GOT3 (cell line): Measurements from ENCODE around the gene HEBP2.
"Not testable (repeated sequence)": the region's sequence is repeated elsewhere in the genome, so short reads cannot be mapped to it uniquely, and the experiment has no call there.

ENCODE experiments used
- DNase-seq: peaks from one replicate; lab custom pipeline; 2025; ENCODE audit warnings: mixed read lengths; lab: John Stamatoyannopoulos, UW

HEBP2 gene, protein sequence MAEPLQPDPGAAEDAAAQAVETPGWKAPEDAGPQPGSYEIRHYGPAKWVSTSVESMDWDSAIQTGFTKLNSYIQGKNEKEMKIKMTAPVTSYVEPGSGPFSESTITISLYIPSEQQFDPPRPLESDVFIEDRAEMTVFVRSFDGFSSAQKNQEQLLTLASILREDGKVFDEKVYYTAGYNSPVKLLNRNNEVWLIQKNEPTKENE

DNA sequence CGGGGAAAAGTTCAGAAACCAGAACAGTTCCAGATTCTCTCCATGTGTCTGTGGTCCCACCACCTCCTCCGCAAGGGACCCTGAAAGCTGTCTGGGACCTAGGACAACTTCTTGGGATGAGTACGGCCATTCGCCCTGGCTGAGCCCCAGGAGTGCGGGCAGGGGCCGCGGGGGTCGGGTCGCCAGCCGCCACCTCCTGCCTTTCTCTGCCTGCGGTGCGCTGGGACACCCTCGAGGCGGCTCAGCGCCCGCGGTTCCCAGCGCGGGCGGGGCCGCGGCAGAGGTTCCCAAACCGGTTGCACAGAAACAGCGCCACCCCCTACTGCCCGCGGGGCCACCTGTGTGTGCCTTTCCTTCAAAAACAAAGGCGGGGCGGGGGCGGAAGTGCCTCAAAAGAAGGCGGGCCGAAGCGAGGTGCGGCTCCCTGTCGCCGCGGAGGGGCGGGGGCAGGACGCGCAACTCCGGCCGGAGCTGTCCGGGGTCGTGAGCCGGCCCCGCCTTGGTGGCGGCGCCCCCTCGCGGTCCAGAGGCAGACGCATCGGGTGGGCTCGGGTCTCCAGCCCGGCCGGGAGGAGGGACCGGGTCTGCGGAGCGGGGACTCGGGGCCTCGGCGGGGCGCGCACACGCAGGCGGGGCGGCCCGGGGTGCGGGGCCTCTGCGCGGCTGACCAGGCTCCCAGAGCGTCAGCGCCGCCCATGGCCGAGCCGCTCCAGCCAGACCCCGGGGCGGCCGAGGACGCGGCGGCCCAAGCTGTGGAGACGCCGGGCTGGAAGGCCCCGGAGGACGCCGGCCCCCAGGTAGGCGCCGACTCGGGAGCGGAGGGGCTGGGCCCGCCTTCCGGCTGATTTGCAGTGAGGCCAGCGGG, at the start of gene HEBP2:
TSS of gene HEBP2 (plus strand) at position 423 of the 865 bp plus-strand sequence. CDS start at position 696, 273 bp downstream.
- peak; percentile 49 for DNase-seq

DNA sequence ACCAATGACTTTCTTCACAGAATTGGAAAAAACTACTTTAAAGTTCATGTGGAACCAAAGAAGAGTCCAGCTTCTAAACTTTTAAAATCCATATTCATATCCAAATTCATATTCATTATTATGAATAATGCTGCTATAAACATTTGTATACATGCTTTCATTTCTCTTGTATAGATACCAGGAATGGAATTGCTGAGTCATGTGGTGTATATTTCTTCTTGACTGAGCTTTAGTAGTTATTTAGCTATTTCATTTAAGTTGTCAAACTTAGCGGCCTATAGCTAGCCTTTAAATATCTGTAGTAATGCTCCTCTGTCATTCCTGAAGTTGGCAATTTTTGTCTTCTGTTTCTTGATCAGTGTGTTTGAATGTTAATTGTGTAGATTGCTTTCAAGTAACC, 46.1 kb upstream of the HEBP2 start:
- DNase-seq, result no peak

DNA sequence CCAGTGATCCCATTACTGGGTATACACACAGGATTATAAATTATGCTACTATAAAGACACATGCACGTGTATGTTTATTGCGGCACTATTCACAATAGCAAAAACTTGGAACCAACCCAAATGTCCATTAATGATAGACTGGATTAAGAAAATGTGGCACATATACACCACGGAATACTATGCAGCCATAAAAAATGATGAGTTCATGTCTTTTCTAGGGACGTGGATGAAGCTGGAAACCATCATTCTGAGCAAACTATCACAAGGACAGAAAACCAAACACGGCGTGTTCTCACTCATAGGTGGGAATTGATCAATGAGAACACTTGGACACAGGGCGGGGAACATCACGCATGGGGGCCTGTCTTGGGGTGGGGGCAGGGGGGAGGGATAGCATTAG, 35.3 kb upstream of the HEBP2 start:
- DNase-seq, result not testable (repeated sequence)

DNA sequence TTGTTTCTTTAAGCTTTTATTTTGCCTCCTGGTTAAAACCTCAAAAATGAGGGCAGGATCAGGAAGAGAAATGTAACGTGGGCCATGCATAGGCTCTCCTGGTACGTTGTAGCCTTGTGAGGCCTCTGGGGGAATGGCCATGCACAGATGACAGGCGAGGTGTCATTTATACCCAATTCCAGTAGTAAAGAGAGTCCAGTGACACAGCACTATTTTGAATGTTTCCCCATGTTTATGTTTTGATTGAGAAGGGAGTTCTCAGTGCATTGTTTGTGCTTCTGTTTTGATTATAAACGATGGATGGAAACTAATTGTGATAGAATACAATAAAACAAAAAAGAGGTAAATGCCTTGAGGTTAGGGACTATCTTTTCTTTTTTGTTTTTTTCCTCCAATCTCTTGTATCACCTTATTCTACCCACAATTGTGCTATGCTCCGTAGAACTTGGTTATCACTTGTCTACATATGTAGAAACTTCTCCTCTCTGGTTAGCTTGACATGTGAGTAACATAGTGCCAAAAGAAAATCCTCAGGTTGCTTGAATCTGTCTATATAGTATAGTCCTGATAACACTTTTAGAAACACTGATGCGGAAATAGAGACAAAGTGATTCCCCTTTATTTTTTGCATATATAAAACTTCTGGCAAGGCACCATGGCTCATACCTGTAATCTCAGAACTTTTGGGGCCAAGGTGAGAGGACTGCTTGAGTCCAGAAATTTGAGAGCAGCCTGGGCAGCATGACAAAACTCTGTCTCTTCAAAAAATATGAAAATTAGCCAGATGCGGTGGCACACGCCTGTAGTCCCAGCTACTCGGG, 33.2 kb upstream of the HEBP2 start:
- no peak for DNase-seq

DNA sequence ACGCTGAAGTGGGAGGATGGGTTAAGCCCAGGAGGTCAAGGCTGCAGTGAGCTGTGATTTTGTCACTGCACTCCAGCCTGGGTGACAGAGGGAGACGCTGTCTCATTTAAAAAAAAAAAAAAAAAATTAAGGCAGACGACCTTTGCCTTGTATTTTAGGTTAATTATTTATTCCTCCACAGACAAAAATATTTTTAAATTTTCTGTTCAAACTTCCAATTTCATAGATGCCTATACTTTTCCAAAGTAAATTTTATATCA, 32.6 kb upstream of the HEBP2 start:
- DNase-seq, result no peak

DNA sequence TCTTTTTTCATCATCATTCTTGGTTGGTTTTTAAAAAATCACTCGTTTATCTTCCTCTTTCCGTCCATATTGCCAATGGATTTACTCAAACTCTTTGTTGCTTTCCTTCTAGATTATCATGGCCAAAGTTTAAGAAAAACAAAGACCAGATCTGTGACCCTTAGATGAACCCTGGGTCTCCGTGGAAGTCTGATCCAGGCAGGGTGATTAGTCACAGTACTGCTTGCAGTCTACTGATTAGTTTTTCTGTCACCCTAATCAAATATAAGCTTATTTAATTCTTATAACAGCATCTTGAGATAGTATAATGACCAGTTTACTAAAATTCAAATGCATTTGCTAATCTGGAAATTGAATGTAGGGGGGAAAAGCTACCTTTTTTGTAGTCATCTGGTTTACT, 32.3 kb upstream of the HEBP2 start:
- no peak for DNase-seq

DNA sequence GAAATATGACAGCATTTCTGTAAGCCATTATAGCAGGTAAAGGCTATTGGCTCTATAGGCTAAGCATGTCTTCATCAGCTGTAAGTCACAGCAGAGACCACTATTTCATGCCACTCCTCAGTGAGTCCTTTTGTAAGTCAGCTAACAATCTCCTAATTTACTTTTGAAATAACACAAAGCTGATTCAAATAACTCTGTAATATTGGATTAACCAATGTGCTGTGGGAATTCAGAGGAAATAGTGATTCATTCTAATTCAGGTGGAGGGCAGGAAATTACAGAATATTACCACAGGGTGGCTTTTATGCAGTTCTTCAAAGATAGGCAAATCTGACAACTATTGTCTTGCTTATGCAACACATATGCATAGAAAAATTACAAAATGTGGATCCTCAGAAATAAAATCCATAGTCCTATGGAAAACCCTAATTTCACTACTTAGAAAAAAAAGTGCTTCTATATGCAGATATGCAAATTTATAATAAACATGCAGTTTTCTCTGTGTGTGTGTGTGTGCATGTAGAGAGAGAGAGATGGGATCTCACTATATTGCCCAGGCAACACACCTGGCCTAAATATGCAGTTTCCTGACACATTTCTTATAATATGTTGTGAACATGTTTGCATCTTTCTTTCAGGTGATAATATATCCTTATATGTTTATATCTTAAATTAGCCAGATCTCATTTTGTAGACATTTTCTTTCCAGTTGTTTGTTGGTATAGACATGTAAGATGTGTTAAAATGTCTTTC, 31.1 kb upstream of the HEBP2 start:
- DNase-seq, result no peak

DNA sequence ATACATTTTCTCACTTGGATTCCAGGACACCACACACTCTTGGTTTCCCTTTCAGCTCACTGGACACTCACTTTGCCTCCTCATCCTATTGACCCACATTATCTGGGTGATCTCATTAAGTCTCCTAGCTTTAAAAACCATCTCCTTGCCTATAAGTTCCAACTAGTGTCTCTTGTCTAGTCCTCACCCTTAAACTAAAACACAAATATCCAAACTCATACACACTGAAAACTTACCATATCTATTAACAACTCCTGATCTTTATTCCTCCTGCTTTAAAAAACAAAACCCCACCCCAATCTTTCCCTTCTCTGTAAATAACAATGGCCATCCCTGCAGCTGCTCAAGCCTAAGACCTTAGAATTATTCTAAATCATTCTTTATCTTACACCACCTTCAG, 29.8 kb upstream of the HEBP2 start:
- DNase-seq, result no peak

DNA sequence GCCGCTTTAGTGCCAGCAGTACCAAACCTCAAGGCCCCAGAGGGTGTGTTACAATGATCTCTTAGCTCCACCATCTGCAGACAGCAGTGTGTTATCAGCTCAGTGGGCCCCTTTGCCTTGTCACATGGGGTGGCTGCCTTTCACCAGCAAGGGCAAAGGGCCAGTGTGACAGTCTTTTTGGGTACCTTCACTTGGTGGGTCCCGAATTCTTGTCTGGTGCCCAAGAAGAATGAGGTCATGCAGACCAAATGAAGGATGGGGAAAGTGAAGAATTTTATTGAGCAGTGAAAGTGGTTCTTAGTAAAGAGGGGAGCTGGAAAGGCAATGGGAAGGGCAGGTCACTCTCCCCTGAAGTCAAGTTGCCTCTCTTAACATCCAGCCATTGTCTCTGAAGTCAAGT, 29.2 kb upstream of the HEBP2 start:
- DNase-seq, result no peak

DNA sequence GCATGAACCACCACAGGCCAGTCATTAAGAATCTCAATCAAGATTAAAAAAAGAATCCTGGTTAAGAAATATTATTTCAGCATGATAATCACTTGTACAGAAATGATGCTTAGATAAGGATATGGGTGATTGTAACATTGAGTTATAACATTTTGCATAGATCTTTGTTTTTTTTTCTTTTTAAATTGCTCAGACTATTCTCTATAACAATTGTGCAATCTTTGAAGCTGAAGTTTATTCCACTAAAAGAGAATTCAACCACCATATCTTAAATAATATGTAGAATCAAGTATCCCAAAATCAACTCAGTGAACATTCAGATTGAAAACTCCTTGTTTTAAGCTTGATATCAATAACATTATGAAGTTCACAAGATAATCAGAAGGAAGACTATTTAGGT, 27.0 kb upstream of the HEBP2 start:
- no peak for DNase-seq

DNA sequence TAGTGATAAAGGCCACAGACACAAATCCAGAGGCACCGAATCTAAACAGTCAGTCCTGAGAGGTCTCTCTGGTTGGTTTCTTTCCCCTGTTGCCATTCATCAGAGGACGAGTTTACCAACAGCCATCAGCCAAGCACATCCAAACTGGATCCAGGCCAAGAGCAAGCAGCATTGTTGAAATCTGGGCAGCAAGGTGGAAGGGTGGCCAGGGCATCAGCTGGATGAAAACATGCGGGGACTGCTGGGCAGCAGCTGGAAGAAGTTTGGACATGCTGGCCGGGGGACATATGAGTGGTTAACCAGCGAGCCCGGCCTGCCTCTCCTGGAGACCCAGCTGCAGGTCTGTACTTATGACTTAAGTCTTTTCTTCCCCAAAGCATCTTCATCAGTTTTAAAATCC, 26.2 kb upstream of the HEBP2 start, which contains the start of gene SMIM28:
TSS of gene SMIM28 (plus strand) at position 62 of the 400 bp plus-strand sequence. CDS start at position 230, 168 bp downstream.
- DNase-seq, result no peak

DNA sequence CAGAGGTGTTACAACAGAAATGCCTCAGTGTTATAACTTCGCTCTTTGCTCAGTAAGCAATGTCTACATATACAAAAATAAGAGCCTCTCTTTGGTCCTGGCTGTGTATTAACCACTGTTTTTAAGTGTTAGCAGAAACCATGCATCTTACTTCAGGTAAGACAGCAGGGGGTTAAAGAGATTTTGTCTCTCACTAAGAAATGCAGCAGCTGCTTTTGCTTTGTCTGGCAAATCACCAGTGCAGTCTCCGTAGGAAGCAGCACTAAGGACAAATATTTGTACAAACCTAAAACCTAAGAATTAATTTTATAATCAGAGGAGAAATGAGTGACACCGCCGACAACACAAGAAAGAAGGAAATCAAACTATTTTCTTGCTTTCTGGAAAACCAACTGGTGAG, 25.6 kb upstream of the HEBP2 start:
- no peak for DNase-seq

DNA sequence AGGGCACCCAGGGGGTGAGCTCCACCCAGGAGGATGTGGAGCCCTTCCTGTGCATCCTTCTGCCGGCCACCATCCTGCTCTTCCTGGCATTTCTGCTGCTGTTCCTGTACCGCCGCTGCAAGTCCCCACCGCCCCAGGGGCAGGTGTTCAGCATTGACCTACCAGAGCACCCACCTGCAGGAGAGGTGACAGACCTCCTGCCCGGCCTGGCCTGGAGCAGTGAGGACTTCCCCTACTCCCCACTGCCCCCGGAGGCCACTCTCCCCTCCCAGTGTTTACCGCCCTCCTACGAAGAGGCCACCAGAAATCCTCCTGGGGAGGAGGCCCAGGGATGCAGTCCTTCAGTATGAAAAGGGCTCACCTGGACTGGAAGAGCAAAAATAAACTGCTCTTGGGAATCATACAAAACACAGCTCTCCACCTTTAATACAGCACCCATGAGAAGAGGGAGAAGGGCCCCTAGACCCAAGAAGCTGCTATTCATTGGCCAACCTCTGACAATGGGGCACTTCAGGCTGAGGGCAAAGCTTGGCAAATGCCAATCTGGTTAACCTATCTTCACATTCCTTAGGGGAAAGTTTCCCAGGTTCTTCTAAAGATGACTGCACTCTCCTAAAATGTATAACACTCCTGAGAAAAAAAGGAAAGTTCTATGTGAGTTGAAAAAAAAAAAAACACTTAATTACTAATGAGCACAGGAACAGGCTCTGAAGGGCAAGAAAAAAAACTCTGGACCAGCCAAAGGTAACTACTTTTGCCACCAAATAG, 21.3 kb upstream of the HEBP2 start:
- no peak for DNase-seq

DNA sequence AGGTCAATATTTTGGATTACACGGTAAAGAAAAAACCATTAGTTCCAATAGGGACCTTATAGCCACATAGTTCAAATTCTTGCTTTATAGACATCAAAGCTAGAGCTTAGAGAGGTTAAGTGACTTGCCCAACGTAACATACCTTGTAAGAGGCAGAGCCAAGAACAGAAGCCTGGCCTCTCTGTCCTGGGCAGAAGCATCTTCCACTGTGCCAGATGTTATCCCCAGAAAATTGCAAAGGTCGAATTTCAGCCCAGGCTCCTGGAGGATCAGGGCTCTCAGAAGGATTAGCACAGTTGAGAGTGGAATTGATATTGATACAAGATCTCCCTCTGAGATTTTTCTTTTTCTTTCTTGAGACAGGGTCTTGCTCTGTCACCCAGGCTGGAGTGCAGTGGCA, 20.2 kb upstream of the HEBP2 start:
- DNase-seq, result no peak

DNA sequence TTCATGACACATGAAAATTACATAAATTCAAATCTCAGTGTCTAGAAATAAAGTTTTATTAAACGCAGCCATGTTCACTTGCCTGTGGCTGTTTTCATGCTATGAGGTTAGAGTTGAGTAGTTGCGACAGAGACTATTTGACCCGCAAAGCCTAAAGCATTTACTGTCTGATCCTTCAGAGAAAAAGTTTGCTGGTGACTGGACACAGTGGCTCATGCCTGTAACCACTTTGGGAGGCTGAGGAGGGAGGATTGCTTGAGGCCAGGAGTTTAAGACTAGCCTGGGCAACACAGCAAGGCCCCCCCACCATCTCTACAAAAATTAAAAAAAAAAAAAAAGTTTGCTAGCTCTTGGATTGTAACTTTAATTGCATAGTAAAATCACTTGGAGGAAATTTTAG, 17.1 kb upstream of the HEBP2 start:
- no peak for DNase-seq

DNA sequence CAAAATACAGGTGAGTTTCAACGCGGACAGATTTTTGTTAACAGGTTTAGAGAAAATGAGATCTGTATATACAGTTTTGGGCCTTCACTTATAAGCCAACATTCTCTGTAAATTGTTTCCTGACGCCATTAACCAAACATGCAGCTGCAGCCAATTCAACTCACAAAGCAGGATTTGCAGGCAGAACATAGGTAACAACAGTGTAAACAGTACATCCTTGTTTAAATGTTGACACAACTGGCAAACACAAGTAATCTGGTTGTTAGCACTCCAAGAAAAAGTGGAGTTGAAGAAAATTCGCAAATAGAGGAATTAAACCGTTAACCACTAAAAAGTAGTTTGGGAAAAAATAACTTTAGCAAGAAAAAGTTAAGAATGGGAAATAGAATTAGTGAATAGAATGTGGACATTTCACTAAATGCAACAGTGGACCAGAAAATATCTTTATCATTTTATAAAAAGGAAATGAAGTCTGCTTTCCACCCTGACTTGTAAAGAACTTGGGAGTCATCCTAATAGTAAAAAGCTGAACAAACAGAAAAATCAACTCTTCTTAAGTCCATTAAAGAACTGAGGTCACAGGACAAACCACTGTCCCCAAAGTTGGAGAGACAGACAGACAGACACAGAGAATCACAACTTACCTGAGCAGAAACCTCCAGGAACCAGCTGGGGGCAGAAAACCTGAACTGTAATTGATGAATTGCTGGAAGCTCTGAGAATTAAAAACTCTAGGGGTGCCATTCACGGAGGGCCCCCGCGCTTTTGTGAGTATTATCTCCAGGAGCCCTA, 16.2 kb upstream of the HEBP2 start:
- DNase-seq, result no peak

DNA sequence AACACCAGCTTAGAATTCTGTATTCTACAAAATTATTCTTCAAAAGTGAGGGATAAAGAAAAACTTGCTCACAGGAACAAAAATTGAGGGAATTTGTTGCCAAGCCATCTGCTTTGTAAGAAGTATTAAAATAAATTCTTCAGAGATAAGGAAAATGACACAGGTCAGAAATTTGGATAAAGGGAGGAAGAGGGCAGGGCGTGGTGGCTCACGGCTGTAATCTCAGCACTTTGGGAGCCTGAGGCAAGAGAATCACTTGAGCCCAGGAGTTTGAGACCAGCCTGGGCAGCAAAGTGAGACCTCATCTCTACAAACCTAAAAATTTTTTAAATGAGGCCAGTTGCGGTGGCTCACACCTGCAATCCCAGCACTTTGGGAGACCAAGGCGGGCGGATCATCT, 14.5 kb upstream of the HEBP2 start:
- no peak for DNase-seq

DNA sequence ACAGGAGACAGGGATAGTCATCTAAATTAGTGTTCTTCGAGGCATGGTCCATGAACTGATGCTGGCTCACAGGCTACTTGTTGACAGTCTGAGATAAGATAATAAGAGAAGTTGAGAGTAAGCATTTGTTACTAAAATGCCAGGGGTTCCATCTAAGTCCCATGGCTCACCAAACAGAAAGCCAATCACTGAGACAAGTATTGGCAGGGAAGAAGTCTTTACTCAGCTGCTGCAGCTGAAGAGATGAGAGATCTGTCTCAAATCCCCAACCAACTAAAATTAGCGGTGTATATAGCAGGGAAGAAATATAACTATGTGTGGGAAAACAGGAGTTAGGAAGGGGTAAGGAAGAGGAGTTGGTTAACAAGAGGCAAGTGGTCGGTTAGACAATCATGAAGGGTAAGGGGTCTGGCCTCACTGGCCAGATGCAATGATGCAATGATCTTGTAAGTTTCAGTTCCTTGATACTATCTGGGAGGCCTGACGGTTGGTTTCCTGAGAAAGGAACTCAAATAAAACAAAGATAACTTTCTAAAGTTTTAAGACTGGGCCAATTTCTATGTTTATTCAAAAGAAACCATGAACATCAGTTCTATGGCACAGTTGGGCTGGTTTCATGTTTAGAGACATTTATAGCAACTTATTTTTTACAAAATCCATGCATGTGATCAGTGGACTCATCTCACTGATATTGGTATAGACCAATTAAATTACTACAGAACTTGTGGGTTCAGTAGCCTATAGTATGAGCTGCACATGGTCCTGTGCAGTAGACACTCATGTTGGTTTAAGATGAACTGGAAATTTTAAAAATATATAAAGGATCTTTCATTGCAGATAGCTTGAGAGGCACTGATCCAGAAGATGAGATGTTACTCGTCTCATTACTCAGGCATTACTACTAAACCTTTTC, 9.9 kb upstream of the HEBP2 start:
- no peak for DNase-seq

DNA sequence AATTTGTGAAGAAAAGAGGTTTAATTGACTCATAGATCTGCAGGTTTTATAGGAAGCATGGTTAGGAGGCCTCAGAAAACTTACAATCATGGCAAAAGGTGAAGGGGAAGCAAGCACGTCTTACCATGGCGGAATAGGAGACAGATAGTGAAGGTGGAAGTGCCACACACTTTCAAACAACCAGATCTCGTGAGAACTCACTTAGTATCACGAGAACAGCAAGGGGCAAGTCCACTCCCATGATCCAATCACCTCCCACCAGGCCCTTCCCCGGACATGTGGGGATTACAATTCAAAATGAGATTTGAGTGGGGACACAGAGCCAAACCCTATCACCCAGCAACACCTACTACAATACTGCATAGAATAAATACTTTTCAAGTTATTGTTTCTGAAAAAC, 7.3 kb upstream of the HEBP2 start:
- no peak for DNase-seq
